Left lung (tissue), 10 donors: Measurements from ENCODE around the gene CD300LD. TPM values are rescaled to one million over a fixed set of nuclear protein-coding genes. Genes with fewer than 3 reads are reported as not detected.

Experiments used
- ATAC-seq: fragments of 200-7000 bp; cut with Tn5 transposase; one replicate; pipeline ENCODE4 v1.9.1; 2020; ENCODE audit warnings: moderate library complexity
- DNase-seq, 4 donors: peaks; one replicate each; pipeline ENCODE4 v3.0.0-alpha.2; 2013 to 2020
- H3K27ac ChIP-seq, 2 donors: fragments of 200-600 bp; sonication (generic) in 1 of 2; one replicate each; pipeline versions ENCODE4 v1.5.0 to v1.8.0; 2020 to 2021
- H3K27me3 ChIP-seq, 2 donors: fragments of 200-600 bp; sonication (generic) in 1 of 2; one replicate each; pipeline versions ENCODE4 v1.5.0 to v1.8.0; 2020 to 2021
- H3K36me3 ChIP-seq, 2 donors: fragments of 200-600 bp; sonication (generic) in 1 of 2; one replicate each; pipeline versions ENCODE4 v1.5.0 to v1.8.0; 2020 to 2021
- H3K4me1 ChIP-seq, 2 donors: fragments of 200-600 bp; one replicate each; pipeline ENCODE4 v1.8.0; 2021
- H3K4me3 ChIP-seq, 2 donors: fragments of 200-600 bp; sonication (generic) in 1 of 2; one replicate each; pipeline versions ENCODE4 v1.5.0 to v1.8.0; 2020 to 2021; ENCODE audit warnings: mild to moderate bottlenecking in 1 of 2
- H3K9me3 ChIP-seq, 2 donors: fragments of 200-600 bp; sonication (generic) in 1 of 2; one replicate each; pipeline versions ENCODE4 v1.5.0 to v1.8.0; 2020 to 2021
- intact Hi-C, 2 donors: fragments of 100-400 bp; cut with DNase I; formaldehyde crosslinking; loops; one replicate each; pipeline versions ENCODE4 v1.11.2 to v1.14.2; 2022
- polyA plus RNA-seq, 6 donors: library from polyadenylated mRNA; unstranded; fragments of 120-200 nt; gene quantifications; one replicate each; pipeline ENCODE4 v1.2.1, GENCODE V29; 2013; ENCODE audit not compliant: insufficient read length in 6 of 6
- total RNA-seq, 2 donors: library from RNA; stranded (reverse); fragmentation: NEBNext Ultra II Directional; extraction: Animal tissue kit (Norgen Biotek cat#: 25700); gene quantifications; one replicate each; pipeline ENCODE4 v1.2.1, GENCODE V29; 2021
- TF ChIP-seq, protein P1 (sequence below), 2 donors: fragments of 200-600 bp; sonication (generic) in 1 of 2; IDR thresholded peaks; one replicate each; pipeline versions ENCODE4 v1.5.0 to v1.8.0; 2021; ENCODE audit warnings: antibody characterized with exemption in 2 of 2
- donor health status: DM: no; HTN: yes; CAD: no.
- donor health status: DM: no; HTN: no; CAD: no.

Gene CD300LD
- total and polyA plus RNA-seq, 8 donors, result 0.29 TPM; not detected in 7

DNA sequence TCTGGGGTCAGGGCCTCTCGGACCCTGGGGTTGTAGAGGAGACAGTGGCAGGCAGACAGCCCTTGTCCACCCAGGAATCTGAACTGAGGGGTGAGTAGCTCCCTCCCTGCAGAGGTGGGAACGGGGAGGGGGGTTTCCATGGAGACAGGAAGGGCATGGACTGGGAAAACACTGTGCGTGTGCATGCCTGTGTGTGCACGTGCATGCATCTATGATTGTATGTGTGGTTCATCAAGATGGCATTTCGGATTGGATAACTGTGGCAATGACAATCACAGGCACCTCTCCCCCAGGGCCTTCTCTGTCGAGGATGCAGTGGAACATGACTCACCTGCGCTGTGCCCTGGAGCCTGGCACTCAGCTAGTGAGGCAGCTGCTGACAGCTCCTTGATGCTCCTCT is 40.0 kb downstream of the CD300LD start:
- H3K9me3 ChIP-seq, result no peaks in the 10 kb centered on the region
- intact Hi-C loops, result no loop called here
- DNase-seq (no peak), ATAC-seq (no peak)
- H3K36me3 ChIP-seq, result no peaks in the 10 kb centered on the region
- H3K27ac ChIP-seq, result no peak overlapping the region
- H3K4me3 ChIP-seq, result no peak overlapping the region
- TF ChIP-seq, protein P1, sequence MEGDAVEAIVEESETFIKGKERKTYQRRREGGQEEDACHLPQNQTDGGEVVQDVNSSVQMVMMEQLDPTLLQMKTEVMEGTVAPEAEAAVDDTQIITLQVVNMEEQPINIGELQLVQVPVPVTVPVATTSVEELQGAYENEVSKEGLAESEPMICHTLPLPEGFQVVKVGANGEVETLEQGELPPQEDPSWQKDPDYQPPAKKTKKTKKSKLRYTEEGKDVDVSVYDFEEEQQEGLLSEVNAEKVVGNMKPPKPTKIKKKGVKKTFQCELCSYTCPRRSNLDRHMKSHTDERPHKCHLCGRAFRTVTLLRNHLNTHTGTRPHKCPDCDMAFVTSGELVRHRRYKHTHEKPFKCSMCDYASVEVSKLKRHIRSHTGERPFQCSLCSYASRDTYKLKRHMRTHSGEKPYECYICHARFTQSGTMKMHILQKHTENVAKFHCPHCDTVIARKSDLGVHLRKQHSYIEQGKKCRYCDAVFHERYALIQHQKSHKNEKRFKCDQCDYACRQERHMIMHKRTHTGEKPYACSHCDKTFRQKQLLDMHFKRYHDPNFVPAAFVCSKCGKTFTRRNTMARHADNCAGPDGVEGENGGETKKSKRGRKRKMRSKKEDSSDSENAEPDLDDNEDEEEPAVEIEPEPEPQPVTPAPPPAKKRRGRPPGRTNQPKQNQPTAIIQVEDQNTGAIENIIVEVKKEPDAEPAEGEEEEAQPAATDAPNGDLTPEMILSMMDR (IDR thresholded peaks at IDR 0.05), result no peak
- no peaks in the 10 kb centered on the region for H3K4me1 ChIP-seq
- peaks cover 0 to 4% of the 10 kb centered on the region in 2 donors for H3K27me3 ChIP-seq

DNA sequence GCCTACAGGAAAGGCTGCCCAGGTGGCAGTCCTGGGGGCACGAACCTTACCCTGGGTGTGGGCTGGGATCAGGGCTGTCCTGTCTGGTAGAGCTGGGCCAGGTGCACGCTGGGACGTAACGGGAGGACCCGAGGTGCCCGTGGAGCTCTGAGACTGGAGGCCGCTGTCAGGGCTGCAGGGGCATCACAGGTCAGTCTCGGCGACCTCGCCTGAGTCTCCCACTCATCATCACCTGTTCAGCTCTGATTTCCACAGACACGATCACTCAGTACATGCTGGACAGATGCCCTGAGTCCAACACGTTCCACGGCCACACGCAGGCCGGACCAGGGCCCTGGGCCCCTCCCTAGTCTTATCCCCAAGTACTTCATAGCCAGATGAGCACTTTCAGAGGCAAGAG is 41.5 kb downstream of the CD300LD start:
- Histone ChIP-seq H3K9me3 (no peaks in the 10 kb centered on the region), H3K27me3 (peaks cover 0 to 4% of the 10 kb centered on the region in 2 donors), H3K4me3 (no peak overlapping the region), H3K36me3 (no peaks in the 10 kb centered on the region), H3K4me1 (peaks cover 0 to 5% of the 10 kb centered on the region in 2 donors), H3K27ac (no peak overlapping the region)
- ATAC-seq, result no peak
- intact Hi-C loops, result no loop called here
- TF ChIP-seq, protein P1 (IDR thresholded peaks at IDR 0.05), result no peak
- no peak for DNase-seq

DNA sequence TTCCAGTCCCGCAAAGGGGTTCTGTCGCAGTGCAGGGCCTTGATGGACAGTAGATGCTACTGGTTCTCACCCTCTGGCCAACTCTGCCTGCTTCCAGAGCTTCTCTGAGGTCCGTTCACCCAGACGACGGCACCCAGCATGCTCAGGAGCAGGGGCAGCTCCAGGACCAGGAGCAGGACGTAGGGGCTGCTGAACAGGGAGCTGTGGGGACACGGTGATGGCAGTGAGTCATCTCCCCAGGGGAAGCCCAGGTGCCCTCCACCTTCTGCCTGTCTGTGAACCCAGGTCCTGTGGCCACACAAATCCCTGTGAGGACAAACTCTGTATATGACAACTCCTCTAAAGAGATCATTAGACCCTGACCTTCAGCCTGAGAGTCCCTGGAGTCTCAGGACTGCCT is 42.7 kb downstream of the CD300LD start:
- intact Hi-C loops, result no loop called here

DNA sequence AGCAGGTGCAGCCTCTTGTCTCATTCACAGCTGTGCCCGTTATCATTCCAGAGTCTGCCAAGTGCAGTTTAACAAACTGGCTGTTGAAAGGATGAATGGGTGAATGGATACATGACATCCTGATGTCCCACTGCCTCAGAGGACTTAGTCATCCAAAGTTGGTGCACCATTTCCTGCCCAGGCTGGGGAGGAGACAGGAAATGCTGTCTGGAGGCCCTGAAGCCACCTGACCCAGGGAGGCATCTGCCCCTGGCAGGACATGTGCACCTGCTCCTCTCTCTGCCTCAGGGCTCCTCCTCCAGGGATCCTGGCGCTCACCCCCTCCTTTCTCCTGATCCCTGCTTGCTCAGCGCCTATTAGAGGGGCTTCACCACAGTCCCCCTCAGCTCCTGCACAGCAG is 44.3 kb downstream of the CD300LD start:
- Histone ChIP-seq H3K27ac (no peak overlapping the region), H3K4me1 (peaks cover 0 to 14% of the 10 kb centered on the region in 2 donors), H3K36me3 (no peaks in the 10 kb centered on the region), H3K27me3 (peaks cover 0 to 4% of the 10 kb centered on the region in 2 donors), H3K4me3 (no peak overlapping the region), H3K9me3 (no peaks in the 10 kb centered on the region)
- no peak for ATAC-seq
- TF ChIP-seq, protein P1 (IDR thresholded peaks at IDR 0.05), result no peak
- DNase-seq, result no peak
- intact Hi-C loops, result no loop called here

More for the DNA sequence above, 42.7 kb downstream of the CD300LD start:
- Histone ChIP-seq H3K9me3 (no peaks in the 10 kb centered on the region), H3K4me1 (peaks cover 0 to 12% of the 10 kb centered on the region in 2 donors), H3K4me3 (no peak overlapping the region), H3K27me3 (peaks cover 0 to 4% of the 10 kb centered on the region in 2 donors), H3K27ac (no peak overlapping the region), H3K36me3 (no peaks in the 10 kb centered on the region)
- ATAC-seq, result no peak
- TF ChIP-seq, protein P1 (IDR thresholded peaks at IDR 0.05), result no peak
- DNase-seq, result no peak

DNA sequence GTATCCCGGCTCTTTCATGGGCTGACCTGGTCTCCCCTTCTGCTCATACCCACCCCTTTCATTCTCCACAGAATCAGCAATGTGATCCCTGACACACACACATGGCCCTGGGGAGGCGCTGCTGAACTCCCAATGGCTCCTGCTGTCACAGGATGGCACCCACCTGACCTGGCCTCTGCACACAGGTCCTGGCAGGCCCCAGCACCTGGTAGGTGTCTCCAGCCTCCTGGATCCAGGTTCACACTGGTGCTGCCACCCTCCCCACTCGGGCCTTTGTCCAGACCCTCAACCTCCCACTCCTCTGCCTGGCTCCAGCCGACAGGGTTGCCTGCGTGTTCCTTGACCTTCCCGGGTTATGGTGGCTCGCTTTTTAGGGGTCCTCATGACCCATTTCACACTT is 44.8 kb downstream of the CD300LD start:
- no peak overlapping the region for H3K4me3 ChIP-seq
- DNase-seq (no peak), ATAC-seq (no peak)
- H3K27me3 ChIP-seq, result peaks cover 0 to 4% of the 10 kb centered on the region in 2 donors
- H3K9me3 ChIP-seq, result no peaks in the 10 kb centered on the region
- intact Hi-C loops, result no loop called here
- TF ChIP-seq, protein P1 (IDR thresholded peaks at IDR 0.05), result no peak
- H3K27ac ChIP-seq, result no peak overlapping the region
- H3K4me1 ChIP-seq, result peaks cover 0 to 14% of the 10 kb centered on the region in 2 donors
- H3K36me3 ChIP-seq, result no peaks in the 10 kb centered on the region
